Measurements from ENCODE around the gene AFG3L2. TPM values are rescaled to one million over a fixed set of nuclear protein-coding genes. Genes with fewer than 3 reads are reported as not detected.

AFG3L2 gene
- total and polyA plus RNA-seq, 9 of the 15 experiments (the other 6 are each of a cell fraction or from before 2014, with no cell fraction given): 24.1 to 109 (median 84.0) TPM

DNA sequence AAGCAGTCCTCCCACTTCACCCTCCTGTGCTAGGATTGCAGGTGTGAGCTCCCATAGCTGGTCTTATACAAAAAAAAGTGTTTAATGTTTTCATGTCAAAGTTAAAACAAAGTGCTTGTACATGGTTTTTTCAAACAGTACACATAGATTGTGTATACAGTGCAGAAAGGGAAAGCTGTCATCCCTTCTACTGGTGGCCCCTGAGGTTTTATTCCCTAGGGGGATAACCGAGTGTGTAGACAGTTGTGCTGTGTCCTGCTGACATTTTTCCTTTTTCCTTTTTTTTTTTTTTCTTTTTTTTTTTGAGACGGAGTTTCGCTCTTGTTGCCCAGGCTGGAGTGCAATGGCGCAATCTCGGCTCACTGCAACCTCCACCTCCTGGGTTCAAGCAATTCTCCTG is 58.2 kb downstream of the AFG3L2 start (continued):
- TF ChIP-seq CHD1 (IDR thresholded peaks at IDR 0.05; ENCODE audit: low read length) (no peak), GTF2A2 (tag; IDR thresholded peaks at IDR 0.05) (no peak), RCOR1 (IDR thresholded peaks at IDR 0.05; ENCODE audit: borderline replicate concordance in 1 of 2, low read depth in 2 of 2, low read length in 2 of 2) (no peak)
- TF ChIP-seq, protein P1, sequence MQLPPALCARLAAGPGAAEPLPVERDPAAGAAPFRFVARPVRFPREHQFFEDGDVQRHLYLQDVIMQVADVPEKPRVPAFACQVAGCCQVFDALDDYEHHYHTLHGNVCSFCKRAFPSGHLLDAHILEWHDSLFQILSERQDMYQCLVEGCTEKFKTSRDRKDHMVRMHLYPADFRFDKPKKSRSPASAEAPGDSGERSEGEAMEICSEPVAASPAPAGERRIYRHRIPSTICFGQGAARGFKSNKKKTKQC (CRISPR knock-in tag; IDR thresholded peaks at IDR 0.05): no peak
- TF ChIP-seq, protein P2, sequence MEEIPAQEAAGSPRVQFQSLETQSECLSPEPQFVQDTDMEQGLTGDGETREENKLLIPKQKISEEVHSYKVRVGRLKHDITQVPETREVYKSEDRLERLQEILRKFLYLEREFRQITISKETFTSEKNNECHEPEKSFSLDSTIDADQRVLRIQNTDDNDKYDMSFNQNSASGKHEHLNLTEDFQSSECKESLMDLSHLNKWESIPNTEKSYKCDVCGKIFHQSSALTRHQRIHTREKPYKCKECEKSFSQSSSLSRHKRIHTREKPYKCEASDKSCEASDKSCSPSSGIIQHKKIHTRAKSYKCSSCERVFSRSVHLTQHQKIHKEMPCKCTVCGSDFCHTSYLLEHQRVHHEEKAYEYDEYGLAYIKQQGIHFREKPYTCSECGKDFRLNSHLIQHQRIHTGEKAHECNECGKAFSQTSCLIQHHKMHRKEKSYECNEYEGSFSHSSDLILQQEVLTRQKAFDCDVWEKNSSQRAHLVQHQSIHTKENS (CRISPR knock-in tag; IDR thresholded peaks at IDR 0.05): no peak
- TF ChIP-seq, protein P3, sequence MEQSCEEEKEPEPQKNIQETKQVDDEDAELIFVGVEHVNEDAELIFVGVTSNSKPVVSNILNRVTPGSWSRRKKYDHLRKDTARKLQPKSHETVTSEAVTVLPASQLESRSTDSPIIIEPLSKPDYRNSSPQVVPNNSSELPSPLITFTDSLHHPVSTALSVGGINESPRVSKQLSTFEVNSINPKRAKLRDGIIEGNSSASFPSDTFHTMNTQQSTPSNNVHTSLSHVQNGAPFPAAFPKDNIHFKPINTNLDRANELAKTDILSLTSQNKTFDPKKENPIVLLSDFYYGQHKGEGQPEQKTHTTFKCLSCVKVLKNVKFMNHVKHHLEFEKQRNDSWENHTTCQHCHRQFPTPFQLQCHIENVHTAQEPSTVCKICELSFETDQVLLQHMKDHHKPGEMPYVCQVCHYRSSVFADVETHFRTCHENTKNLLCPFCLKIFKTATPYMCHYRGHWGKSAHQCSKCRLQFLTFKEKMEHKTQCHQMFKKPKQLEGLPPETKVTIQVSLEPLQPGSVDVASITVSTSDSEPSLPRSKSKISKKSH (CRISPR knock-in tag; IDR thresholded peaks at IDR 0.05): no peak

DNA sequence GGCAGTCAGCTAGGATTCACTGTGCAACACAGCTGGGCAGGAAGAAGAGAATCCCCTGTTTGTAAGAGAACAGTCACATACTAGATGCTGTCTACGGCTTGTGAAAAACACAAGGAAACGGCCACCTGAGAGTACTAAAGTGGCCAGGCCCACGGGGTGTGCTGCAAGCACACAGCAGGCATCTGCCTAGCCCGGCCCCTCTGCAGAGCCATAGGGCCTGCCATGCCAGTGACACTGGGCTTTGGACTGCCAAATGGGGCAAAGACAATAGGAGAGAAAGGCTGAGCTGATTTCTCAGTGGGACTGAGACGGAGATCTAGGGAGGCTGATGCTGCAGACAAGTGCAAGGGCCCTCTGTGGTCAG is 58.7 kb downstream of the AFG3L2 start:
- ATAC-seq (peak; percentile 14; the same call in 2 of the 3 replicates), FAIRE-seq (no peak), DNase-seq (ENCODE audit: extremely low read depth in 1 of 4, low spot score in 3 of 4) (peak in 1 of 4 experiments; percentile 4)
- intact Hi-C loops (cut with micrococcal nuclease) (no loop called here), in situ Hi-C loops (cut with MboI) (no loop called here)
- Histone ChIP-seq H3K79me2 (ENCODE audit: control insufficient read depth, insufficient read depth, low read length) (peaks cover 36% of the 10 kb centered on the region), H3K4me3 (no peak overlapping the region), H3K9me1 (ENCODE audit: control insufficient read depth, insufficient read depth, low read length) (no peaks in the 10 kb centered on the region), H3K27me3 (ENCODE audit: control insufficient read depth in 2 of 2, insufficient read depth in 2 of 2, low read length in 2 of 2) (no peaks in the 10 kb centered on the region), H3K27ac (ENCODE audit: extremely low read depth, low read depth, low read length) (no peak overlapping the region), H3K4me1 (replicated peaks in 1 of 2; ENCODE audit: control insufficient read depth in 2 of 2, insufficient read depth in 2 of 2, low read length in 2 of 2) (peaks cover 7 to 14% of the 10 kb centered on the region in 2 experiments; a peak in 4 of 5 replicates), H3K9me3 (replicated peaks; ENCODE audit: control insufficient read depth, insufficient read depth, low read depth, low read length) (no peaks in the 10 kb centered on the region), H3K4me2 (ENCODE audit: insufficient read depth, low read length) (no peak overlapping the region), H3K9ac (ENCODE audit: insufficient read depth in 1 of 2, low read depth in 2 of 2, low read length in 2 of 2) (peak overlapping the region in 1 of 2 experiments; percentile 64; a peak in 1 of 4 replicates), H2AFZ (ENCODE audit: low read depth, low read length) (no peak overlapping the region), H4K20me1 (replicated peaks; ENCODE audit: control insufficient read depth, insufficient read depth, low read length) (no peaks in the 10 kb centered on the region), H3K36me3 (ENCODE audit: control insufficient read depth, insufficient read depth, low read length) (peaks cover 77% of the 10 kb centered on the region)
- CTCF ChIA-PET (ENCODE audit: low intra/inter-chr PET ratio): no interaction called here
- POLR2A ChIA-PET: interaction anchor here (0.6 to 2.9 kb wide), 6 partner anchors 10 to 320 kb away, joined by 3 to 23 read pairs (median 4); partner anchors contain the start of gene TUBB6
- whole genome bisulfite sequencing (ENCODE audit: insufficient coverage, low coverage, missing lambda C conversion rate): 46% methylated on average over 5 of the region's 5 CpGs
- no TSS peak for BruUV-seq (replicated peaks)
- TF ChIP-seq HNRNPUL1 (IDR thresholded peaks at IDR 0.05; ENCODE audit: low read length) (no peak), DNMT1 (IDR thresholded peaks at IDR 0.05) (no peak), RBFOX2 (IDR thresholded peaks at IDR 0.05; ENCODE audit: low read depth, low read length) (no peak), KDM5B (IDR thresholded peaks at IDR 0.05; ENCODE audit: insufficient replicate concordance, low read depth, low read length) (no peak), SMARCC2 (IDR thresholded peaks at IDR 0.05; ENCODE audit: low read depth) (no peak), CAMTA2 (CRISPR knock-in tag; conservative IDR thresholded peaks at IDR 0.05) (no peak)
- TF ChIP-seq, protein P4, sequence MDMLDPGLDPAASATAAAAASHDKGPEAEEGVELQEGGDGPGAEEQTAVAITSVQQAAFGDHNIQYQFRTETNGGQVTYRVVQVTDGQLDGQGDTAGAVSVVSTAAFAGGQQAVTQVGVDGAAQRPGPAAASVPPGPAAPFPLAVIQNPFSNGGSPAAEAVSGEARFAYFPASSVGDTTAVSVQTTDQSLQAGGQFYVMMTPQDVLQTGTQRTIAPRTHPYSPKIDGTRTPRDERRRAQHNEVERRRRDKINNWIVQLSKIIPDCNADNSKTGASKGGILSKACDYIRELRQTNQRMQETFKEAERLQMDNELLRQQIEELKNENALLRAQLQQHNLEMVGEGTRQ (CRISPR knock-in tag; IDR thresholded peaks at IDR 0.05): no peak
